Kidney (tissue), 14 donors: ENCODE results near the gene FSTL5. TPM values are rescaled to one million over a fixed set of nuclear protein-coding genes. Genes with fewer than 3 reads are reported as not detected.

ENCODE experiments used
- DNase-seq, 5 donors: peaks; one replicate each; pipeline ENCODE4 v3.0.0-alpha.2; 2013 to 2020
- FAIRE-seq: peaks from 2 replicates; lab custom pipeline; 2012; peaks lifted over from hg19 to GRCh38; lab: Jason Lieb, UNC
- H3K27ac ChIP-seq, 2 donors: one replicate each; pipeline ENCODE4 v1.7.0; 2013; ENCODE audit warnings: low read depth in 2 of 2, low read length in 2 of 2, inconsistent platforms in 1 of 2
- H3K27me3 ChIP-seq: one replicate; pipeline ENCODE4 v1.7.1; 2013; ENCODE audit warnings: low read length, inconsistent platforms; ENCODE audit not compliant: control insufficient read depth, insufficient read depth
- H3K36me3 ChIP-seq, 3 donors: one replicate each; pipeline versions ENCODE4 v1.7.0 to v1.7.1; 2013; ENCODE audit warnings: low read length in 3 of 3, control low read depth in 1 of 3, inconsistent platforms in 1 of 3; ENCODE audit not compliant: insufficient read depth in 3 of 3, control insufficient read depth in 2 of 3
- H3K4me1 ChIP-seq, 3 donors: one replicate each; pipeline versions ENCODE4 v1.7.0 to v1.7.1; 2013; ENCODE audit warnings: low read length in 3 of 3, inconsistent platforms in 1 of 3, low read depth in 1 of 3; ENCODE audit not compliant: control insufficient read depth in 2 of 3, insufficient read depth in 2 of 3
- H3K4me3 ChIP-seq, 3 donors: one replicate each; pipeline versions ENCODE4 v1.7.0 to v1.8.1; 2013; ENCODE audit warnings: low read length in 3 of 3, control low read depth in 1 of 3, inconsistent platforms in 1 of 3
- H3K9ac ChIP-seq, 3 donors: one replicate each; pipeline versions ENCODE4 v1.7.0 to v1.7.1; 2013; ENCODE audit warnings: low read length in 3 of 3, control low read depth in 1 of 3, inconsistent platforms in 1 of 3
- H3K9me3 ChIP-seq, 3 donors: one replicate each; pipeline versions ENCODE4 v1.7.0 to v1.7.1; 2013; ENCODE audit warnings: low read length in 3 of 3, control low read depth in 1 of 3, inconsistent platforms in 1 of 3; ENCODE audit not compliant: control insufficient read depth in 2 of 3, insufficient read depth in 1 of 3
- intact Hi-C: fragments of 100-400 bp; cut with DNase I; formaldehyde crosslinking; loops from one replicate; pipeline ENCODE4 v1.11.1; 2022
- polyA plus RNA-seq: library from polyadenylated mRNA; stranded (reverse); fragments of 350-450 nt; fragmentation: Illumina TruSeq; extraction: RNeasy Lipid Tissue Mini Kit (QIAGEN cat#74804); gene quantifications from one replicate; pipeline ENCODE4 v1.2.3, GENCODE V29; 2014; ENCODE audit warnings: low read depth, low replicate concordance; ENCODE audit not compliant: insufficient read depth
- total RNA-seq: library from RNA; stranded (reverse); fragmentation: NEBNext Ultra II Directional; extraction: Animal tissue kit (Norgen Biotek cat#: 25700); gene quantifications from one replicate; pipeline ENCODE4 v1.2.1, GENCODE V29; 2021
- TF ChIP-seq, protein P1 (sequence below): IDR thresholded peaks from 3 replicates; pipeline ENCODE4 v1.5.1; 2012; ENCODE audit warnings: mild to moderate bottlenecking, moderate library complexity, borderline replicate concordance; ENCODE audit not compliant: insufficient read depth; ENCODE audit errors: extremely low read depth
- donor health status: control.
- donor health status: control.
- donor health status: control.
- donor health status: control.
- donor health status: control.
- donor health status: DM: yes; HTN: yes; CAD: no.
- donor health status: Normal renal cell carcinoma (clear cell type).

FSTL5 gene
- total and polyA plus RNA-seq, 2 donors from 2014 or later, result 0.09 TPM; not detected in 1

DNA sequence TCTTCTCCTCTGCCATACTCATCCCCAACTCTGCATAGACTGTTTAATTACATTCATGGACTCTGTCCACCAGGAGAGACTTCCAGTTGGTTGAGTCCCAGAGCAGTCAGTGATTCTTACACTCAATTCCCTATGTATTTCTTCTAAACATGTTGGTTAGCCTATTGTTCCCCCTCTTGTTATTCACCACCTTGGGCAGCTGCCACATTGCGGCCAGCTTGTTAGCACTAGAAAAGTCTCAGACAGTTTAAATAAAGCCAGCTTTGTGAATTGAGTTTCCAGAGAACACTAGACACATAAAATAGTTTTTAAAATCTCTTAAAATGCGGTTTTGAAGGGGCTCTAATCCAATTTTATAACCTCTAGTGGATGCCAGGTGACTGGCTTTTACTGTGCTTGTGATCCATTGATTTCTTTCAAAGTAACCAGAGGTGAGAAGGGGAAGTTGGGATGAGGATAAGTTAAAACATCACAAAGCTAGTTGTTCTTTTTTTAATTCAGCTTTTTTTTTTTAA is 827.7 kb downstream of the FSTL5 start:
- Histone ChIP-seq H3K9ac (no peak overlapping the region), H3K27me3 (no peaks in the 10 kb centered on the region), H3K4me1 (no peaks in the 10 kb centered on the region), H3K9me3 (no peaks in the 10 kb centered on the region), H3K27ac (no peak overlapping the region), H3K36me3 (no peaks in the 10 kb centered on the region), H3K4me3 (no peak overlapping the region)
- FAIRE-seq (no peak), DNase-seq (no peak)
- TF ChIP-seq, protein P1, sequence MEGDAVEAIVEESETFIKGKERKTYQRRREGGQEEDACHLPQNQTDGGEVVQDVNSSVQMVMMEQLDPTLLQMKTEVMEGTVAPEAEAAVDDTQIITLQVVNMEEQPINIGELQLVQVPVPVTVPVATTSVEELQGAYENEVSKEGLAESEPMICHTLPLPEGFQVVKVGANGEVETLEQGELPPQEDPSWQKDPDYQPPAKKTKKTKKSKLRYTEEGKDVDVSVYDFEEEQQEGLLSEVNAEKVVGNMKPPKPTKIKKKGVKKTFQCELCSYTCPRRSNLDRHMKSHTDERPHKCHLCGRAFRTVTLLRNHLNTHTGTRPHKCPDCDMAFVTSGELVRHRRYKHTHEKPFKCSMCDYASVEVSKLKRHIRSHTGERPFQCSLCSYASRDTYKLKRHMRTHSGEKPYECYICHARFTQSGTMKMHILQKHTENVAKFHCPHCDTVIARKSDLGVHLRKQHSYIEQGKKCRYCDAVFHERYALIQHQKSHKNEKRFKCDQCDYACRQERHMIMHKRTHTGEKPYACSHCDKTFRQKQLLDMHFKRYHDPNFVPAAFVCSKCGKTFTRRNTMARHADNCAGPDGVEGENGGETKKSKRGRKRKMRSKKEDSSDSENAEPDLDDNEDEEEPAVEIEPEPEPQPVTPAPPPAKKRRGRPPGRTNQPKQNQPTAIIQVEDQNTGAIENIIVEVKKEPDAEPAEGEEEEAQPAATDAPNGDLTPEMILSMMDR, result no peak
- intact Hi-C loops, result no loop called here
